Glutamatergic neuron (in vitro differentiated cells): Measurements from ENCODE around the gene LDLRAD3. TPM values are rescaled to one million over a fixed set of nuclear protein-coding genes. Genes with fewer than 3 reads are reported as not detected.

ENCODE experiments used
- DNase-seq: peaks from one replicate; pipeline ENCODE4 v3.0.0; 2022
- H3K27ac Mint-ChIP-seq: one replicate; pipeline ENCODE4 v1.8.0; 2020; ENCODE audit warnings: mild to moderate bottlenecking, mixed read lengths, inconsistent platforms; ENCODE audit not compliant: unreplicated experiment
- H3K27me3 Mint-ChIP-seq: one replicate; pipeline ENCODE4 v1.8.0; 2020; ENCODE audit warnings: mild to moderate bottlenecking, moderate library complexity, mixed read lengths, inconsistent platforms; ENCODE audit not compliant: unreplicated experiment
- H3K36me3 Mint-ChIP-seq: one replicate; pipeline ENCODE4 v1.8.0; 2020; ENCODE audit warnings: mild to moderate bottlenecking, mixed read lengths, inconsistent platforms; ENCODE audit not compliant: unreplicated experiment
- H3K4me1 Mint-ChIP-seq: one replicate; pipeline ENCODE4 v1.8.0; 2020; ENCODE audit warnings: mild to moderate bottlenecking, low read depth, mixed read lengths, inconsistent platforms; ENCODE audit not compliant: unreplicated experiment
- H3K4me3 Mint-ChIP-seq: one replicate; pipeline ENCODE4 v1.8.0; 2020; ENCODE audit warnings: mild to moderate bottlenecking, mixed read lengths, inconsistent platforms; ENCODE audit not compliant: unreplicated experiment
- H3K9me3 Mint-ChIP-seq: one replicate; pipeline ENCODE4 v1.8.0; 2020; ENCODE audit warnings: mild to moderate bottlenecking, moderate library complexity, mixed read lengths, inconsistent platforms; ENCODE audit not compliant: unreplicated experiment
- CTCF ChIP-seq: fragments of 200-600 bp; sonication (generic); IDR thresholded peaks from one replicate; pipeline ENCODE4 v1.5.0; 2021; ENCODE audit not compliant: partially characterized antibody, unreplicated experiment
- total RNA-seq: library from RNA; stranded (reverse); fragmentation: NEBNext Ultra II Directional; extraction: Animal tissue kit (Norgen Biotek cat#: 25700); gene quantifications from one replicate; pipeline ENCODE4 v1.2.1, GENCODE V29; 2021; ENCODE audit not compliant: unreplicated experiment

LDLRAD3 gene
- total RNA-seq, 1 donor from 2014 or later = 59.9 TPM

DNA sequence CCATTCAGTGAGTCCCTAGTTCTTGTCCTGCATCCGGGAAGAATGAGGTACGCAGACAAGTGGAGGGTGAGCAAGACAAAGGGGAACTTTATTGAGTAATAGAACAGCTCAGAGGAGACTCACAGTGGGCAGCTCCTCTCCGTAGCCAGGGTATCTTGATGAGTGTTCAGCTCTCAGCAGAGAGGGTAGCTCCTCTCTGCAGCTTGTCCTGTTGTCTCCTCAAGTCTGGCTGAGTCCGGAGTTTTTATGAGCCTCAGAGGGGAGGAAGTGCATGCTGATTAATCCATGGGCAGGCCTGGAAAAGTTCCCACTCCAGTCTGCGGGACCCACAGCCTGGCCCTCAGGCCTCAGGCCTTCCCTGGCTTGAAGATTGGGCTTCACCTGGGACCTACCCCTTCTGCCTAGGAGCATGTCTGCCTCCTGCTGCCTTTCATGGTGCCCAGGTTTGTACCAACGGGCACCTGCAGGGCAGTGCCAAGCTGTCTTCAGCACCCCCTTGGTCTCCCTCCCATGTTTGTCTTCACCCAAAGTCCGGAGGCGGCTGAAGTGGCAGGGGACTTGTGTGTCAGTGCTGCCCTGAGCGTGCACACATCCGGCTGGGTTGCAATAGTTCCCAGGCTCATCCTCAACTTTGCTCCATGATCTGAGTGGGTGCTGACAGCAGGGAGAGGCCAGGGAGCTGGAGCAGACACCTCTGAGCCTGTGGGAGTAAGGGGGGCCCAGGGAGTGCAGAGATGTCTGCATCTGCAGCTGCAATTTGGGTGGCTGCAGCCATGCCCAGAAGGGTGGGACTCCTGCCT is 134.2 kb downstream of the LDLRAD3 start:
- Mint-ChIP-seq H3K9me3 (peaks cover 5% of the 10 kb centered on the region), H3K36me3 (peaks cover 15% of the 10 kb centered on the region), H3K4me1 (peaks cover 20% of the 10 kb centered on the region), H3K4me3 (no peak overlapping the region), H3K27me3 (peaks cover 9% of the 10 kb centered on the region), H3K27ac (no peak overlapping the region)
- no peak for DNase-seq
- no peak for TF ChIP-seq CTCF

- H3K4me1 Mint-ChIP-seq = peaks cover 14% of the 10 kb centered on the region
- H3K27ac Mint-ChIP-seq = no peak overlapping the region
- no peak for TF ChIP-seq CTCF
- DNase-seq = no peak
- H3K36me3 Mint-ChIP-seq = peaks cover 15% of the 10 kb centered on the region
- no peak overlapping the region for H3K4me3 Mint-ChIP-seq
- H3K9me3 Mint-ChIP-seq = peaks cover 2% of the 10 kb centered on the region
- H3K27me3 Mint-ChIP-seq = peaks cover 6% of the 10 kb centered on the region
Measured at GRCh38 chr11:36078686-36079055, 134.8 kb downstream of the LDLRAD3 start.

DNA sequence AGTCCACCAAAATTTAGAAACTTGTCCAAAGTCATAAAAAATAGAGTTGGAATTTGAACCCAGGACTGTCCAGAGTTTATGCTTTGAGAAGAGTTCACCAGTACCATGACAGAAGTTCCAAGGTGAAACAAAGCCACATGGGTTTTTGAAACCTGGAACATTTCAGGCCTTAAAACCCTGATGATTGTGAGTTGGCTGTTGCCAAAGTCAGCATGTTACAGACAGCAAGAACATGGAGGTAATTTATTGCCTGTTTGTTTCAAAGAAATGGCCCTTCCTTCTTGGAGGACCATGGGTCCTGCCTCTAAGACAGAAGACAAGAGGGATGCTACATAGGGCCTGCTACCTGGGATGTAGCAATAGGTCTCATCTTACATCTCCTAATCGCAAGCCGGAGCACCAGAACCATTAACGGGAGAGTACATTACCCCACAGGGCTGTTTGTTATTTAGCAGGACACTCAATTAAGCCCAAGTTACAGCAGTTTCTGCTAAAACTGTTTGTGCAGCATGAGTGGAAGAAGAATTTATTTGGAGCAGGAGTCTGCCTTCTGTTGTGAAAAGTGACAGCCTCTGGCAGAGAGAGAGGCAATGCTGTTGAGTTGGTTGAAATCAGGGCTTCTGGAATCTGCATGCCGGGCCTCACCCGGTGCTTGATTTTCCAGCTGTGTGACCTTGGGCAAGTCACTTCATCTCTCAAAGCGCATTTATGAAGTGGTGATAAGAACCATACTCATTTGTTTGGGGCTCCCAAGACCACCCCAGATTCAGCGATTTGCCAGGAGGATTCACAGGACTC is 136.2 kb downstream of the LDLRAD3 start:
- H3K36me3 Mint-ChIP-seq = peaks cover 15% of the 10 kb centered on the region
- H3K4me1 Mint-ChIP-seq = peaks cover 5% of the 10 kb centered on the region
- no peak overlapping the region for H3K27ac Mint-ChIP-seq
- peaks cover 2% of the 10 kb centered on the region for H3K9me3 Mint-ChIP-seq
- no peak overlapping the region for H3K4me3 Mint-ChIP-seq
- no peak for TF ChIP-seq CTCF
- no peak for DNase-seq
- peaks cover 6% of the 10 kb centered on the region for H3K27me3 Mint-ChIP-seq

- no peak overlapping the region for H3K4me3 Mint-ChIP-seq
- peaks cover 6% of the 10 kb centered on the region for H3K27me3 Mint-ChIP-seq
- H3K4me1 Mint-ChIP-seq = no peaks in the 10 kb centered on the region
- DNase-seq = no peak
- H3K27ac Mint-ChIP-seq = no peak overlapping the region
- H3K36me3 Mint-ChIP-seq = peaks cover 9% of the 10 kb centered on the region
- H3K9me3 Mint-ChIP-seq = peaks cover 2% of the 10 kb centered on the region
- no peak for TF ChIP-seq CTCF
Measured at GRCh38 chr11:36081274-36081945, 137.5 kb downstream of the LDLRAD3 start.
